NCI-H2196 treated with DMSO at 0.1 percent for 48 hours (cell line): ENCODE results near the gene ATP1A2.
"Not testable (repeated sequence)": the region's sequence is repeated elsewhere in the genome, so short reads cannot be mapped to it uniquely, and the experiment has no call there.

Experiments
- DNase-seq: peaks from one replicate; lab custom pipeline; 2025; ENCODE audit not compliant: unreplicated experiment; lab: John Stamatoyannopoulos, UW

ATP1A2 gene

DNA sequence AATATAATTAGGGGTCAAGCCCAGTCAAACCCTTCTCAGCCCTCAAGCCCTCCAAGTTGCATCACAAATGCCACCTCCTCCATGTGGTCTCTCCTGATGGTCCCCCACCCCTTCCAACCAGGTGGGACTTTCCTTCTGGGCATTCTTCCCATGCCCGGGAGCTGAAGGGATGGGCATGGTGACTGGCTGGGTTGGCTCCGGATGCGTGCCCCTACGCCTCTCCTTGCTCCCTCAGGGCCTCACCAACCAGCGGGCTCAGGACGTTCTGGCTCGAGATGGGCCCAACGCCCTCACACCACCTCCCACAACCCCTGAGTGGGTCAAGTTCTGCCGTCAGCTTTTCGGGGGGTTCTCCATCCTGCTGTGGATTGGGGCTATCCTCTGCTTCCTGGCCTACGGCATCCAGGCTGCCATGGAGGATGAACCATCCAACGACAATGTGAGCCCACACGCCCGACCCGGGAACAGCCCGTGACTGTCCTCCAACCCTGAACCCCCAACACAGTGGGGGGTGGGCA is 7.5 kb downstream of the ATP1A2 start:
- no peak for DNase-seq

DNA sequence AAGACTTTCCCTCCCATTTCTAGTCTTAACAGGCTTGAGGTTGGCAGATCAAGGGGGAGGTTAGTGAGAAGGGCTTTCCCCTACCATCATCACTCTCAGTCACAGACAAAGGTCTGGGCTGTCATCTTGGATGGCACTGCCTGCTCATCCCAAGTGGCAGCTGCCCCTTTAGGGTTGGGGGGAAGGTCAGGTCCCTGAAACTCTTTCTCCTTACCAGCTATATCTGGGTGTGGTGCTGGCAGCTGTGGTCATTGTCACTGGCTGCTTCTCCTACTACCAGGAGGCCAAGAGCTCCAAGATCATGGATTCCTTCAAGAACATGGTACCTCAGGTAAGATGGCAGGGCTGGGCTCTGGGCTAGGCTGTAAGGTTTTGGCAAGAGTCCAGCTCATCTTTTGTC is 8.2 kb downstream of the ATP1A2 start:
- no peak for DNase-seq

GRCh38 chr1:160124705-160125478 is 9.3 kb downstream of the ATP1A2 start:
- DNase-seq: no peak

GRCh38 chr1:160125746-160126145 is 10.2 kb downstream of the ATP1A2 start:
- DNase-seq: no peak

GRCh38 chr1:160126342-160126741 is 10.8 kb downstream of the ATP1A2 start:
- DNase-seq: not testable (repeated sequence)

DNA sequence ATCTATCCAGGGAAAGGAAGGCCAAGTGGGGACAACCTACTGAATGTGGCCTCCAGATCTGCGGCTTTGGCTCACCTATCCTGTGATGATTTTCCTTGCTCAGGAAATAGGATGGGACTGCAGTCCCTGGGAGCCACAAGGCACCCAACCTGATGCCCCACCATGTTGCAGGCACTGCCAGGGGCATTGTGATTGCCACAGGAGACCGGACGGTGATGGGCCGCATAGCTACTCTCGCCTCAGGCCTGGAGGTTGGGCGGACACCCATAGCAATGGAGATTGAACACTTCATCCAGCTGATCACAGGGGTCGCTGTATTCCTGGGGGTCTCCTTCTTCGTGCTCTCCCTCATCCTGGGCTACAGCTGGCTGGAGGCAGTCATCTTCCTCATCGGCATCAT is 11.8 kb downstream of the ATP1A2 start:
- DNase-seq: no peak

GRCh38 chr1:160127865-160128523 is 12.4 kb downstream of the ATP1A2 start:
- no peak for DNase-seq

DNA sequence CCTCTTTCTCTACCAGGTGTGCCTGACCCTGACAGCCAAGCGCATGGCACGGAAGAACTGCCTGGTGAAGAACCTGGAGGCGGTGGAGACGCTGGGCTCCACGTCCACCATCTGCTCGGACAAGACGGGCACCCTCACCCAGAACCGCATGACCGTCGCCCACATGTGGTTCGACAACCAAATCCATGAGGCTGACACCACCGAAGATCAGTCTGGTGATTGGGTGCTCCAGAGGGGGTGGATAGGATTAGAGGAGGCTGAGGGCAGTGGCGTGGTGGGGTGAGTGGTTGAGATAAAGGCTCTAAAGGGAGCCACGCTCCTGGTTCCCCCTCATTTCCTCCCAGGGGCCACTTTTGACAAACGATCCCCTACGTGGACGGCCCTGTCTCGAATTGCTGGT is 13.1 kb downstream of the ATP1A2 start:
- DNase-seq: no peak

- DNase-seq: no peak
These were observed 13.5 kb downstream of the ATP1A2 start for GRCh38 chr1:160129046-160129445.

DNA sequence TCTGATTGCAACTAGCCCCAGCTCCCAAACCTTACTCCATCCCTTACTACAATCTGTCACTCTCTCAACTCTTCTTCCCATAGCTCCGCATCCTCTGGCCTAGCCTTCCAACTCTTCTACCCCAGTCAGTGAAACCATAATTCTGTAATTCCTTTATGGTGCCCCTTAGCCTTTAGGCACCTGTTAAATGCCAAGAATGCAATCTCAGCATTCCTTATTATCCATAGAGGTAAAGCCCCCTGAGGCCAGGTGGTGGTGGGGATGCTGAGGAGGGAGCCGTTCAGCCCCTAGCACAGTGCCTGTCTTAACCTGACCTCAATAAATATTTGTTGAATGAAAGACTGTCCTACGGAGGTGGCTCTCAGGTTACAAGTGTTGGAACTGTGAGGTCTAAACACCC is 14.0 kb downstream of the ATP1A2 start:
- DNase-seq: no peak

DNA sequence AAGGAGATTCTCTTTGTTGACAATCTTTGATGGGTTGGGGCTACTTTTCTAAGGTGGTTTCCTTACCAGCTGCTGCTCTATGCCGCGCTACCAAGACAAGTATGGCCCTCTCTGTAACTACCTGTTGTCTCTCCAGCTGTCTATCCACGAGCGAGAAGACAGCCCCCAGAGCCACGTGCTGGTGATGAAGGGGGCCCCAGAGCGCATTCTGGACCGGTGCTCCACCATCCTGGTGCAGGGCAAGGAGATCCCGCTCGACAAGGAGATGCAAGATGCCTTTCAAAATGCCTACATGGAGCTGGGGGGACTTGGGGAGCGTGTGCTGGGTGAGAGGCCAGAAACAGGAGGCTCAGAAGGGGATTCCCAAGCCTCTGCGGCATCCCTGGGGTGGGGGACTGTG is 14.4 kb downstream of the ATP1A2 start:
- DNase-seq: no peak

DNA sequence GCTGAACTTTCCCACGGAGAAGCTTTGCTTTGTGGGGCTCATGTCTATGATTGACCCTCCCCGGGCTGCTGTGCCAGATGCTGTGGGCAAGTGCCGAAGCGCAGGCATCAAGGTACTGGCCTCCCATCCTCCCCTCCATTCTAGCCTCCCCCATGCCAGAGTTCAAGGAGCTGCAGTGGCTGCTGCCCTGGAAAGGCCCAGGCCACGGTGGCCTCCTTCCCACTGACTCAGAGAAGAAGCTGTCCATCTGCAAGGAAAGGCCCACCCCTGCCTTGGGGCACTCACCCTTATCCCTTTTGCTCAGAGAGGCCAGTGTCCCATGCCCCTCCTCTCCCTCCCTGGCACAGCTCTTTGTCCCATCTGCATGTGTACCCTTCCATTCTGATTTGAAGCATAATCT is 14.9 kb downstream of the ATP1A2 start:
- no peak for DNase-seq

GRCh38 chr1:160130939-160131338 is 15.4 kb downstream of the ATP1A2 start:
- DNase-seq: no peak

GRCh38 chr1:160131803-160132565 is 16.4 kb downstream of the ATP1A2 start:
- DNase-seq: no peak

DNA sequence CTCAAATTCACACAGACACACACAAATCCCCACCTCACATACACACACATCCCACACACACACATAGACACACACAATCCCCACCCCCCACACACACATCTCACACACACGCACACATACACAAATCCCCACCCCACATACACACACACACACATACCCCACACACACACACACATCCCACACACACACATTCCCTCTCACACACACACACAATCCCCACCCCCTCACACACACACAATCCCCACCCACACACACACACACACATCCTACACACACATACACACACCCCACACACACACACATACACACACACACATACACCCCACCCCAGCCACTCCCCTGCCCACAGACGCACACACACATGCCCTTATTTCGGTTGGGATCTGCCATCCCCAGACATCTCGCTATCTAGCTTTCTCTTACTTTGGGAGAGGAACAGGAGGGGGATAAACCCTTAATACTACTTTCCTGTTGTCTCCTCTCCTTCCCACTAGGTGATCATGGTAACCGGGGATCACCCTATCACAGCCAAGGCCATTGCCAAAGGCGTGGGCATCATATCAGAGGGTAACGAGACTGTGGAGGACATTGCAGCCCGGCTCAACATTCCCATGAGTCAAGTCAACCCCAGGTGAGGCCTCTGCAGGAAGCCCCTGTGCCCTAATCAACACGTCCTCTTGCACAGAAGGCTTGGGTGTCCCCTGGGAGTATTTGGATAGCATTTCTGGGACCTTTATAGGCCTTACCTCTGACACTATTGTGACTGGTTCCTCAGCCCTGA is 18.6 kb downstream of the ATP1A2 start:
- DNase-seq: no peak

DNA sequence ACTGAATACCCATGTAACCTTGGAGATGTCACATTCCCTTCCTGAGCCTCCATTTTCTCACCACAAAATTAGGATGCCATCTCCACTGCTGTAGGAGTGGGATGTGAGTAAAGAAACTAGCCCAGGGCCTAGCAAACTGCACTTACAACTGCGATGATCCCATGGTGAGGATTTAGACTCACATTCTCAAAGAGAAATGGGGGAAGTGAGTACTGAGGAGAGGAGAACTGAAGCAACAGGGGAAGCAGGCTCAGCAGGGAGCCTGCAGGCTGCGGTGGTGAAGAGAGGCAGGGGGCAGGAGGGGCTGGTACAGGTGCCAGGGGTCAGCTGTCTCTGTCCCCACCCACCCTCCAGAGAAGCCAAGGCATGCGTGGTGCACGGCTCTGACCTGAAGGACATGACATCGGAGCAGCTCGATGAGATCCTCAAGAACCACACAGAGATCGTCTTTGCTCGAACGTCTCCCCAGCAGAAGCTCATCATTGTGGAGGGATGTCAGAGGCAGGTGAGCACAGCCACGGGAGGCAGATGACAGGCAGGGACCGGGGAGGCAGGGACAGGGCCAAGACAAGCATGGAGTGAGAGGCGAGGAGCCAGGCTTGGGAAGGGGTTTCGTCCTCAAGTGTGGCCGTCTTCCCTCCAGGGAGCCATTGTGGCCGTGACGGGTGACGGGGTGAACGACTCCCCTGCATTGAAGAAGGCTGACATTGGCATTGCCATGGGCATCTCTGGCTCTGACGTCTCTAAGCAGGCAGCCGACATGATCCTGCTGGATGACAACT is 19.4 kb downstream of the ATP1A2 start:
- DNase-seq: no peak

DNA sequence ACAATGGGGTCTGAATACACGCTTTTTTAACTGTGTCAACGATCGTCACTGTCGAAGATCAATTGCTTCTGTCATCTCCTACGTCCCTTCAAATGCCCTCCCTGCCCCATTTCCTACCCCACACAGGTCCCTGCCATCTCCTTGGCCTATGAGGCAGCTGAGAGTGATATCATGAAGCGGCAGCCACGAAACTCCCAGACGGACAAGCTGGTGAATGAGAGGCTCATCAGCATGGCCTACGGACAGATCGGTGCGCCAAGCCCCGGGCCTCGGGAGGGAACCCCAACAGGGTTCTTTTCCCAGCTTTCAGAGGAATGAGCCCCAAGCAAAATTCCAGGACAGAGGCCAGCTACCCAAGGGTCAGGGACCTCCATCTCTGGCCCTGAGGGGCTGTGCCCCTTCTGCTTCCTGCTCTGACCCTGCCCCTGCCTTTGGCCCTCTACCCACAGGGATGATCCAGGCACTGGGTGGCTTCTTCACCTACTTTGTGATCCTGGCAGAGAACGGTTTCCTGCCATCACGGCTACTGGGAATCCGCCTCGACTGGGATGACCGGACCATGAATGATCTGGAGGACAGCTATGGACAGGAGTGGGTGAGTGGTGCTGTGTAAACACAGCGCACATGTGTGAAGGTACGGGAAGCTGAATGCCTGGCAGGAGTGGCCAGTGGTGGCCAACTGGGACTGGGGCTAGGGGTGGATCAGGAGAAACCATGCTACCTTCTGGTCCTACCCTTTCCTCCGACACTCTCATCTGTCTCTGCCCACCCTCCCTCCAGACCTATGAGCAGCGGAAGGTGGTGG is 20.8 kb downstream of the ATP1A2 start:
- DNase-seq: no peak

DNA sequence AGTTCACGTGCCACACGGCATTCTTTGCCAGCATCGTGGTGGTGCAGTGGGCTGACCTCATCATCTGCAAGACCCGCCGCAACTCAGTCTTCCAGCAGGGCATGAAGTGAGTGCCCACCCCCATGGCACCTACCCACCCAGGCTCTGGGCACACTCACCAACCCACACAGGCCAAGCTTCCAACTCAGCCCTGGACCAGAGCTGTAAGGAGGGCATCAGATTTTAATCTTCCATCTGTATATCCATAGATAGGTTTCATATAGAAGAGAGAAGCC is 21.3 kb downstream of the ATP1A2 start:
- no peak for DNase-seq

DNA sequence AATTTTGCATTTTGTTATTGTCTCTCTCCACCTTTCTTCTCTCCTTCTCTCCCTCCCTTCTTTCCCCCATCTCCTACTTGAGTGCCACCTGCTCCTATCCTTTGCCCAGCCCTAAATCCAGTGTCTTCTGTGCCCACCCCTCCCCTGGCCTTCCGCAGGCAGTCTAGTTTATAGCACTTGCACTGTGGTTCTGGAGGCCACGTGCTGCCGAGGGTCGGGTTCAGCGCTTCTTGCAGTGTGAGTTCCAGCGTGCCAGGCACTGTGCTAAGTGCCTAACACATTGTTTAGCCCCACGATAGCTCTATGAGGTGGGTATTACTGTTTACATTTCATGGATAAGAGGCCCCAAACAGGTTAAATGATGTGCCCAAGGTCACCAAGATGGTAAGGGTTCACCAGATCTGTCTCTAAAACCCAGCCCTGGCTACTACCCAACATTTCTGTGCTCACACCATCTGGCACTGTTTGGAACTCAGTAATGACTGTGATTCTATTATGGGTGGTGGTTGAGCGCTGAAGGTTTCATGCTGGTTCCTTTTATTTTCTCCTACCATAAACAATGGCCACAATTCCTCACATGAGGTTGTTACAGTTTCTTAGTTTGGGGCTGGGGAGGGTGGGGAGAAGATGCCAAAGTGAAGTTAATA is 21.8 kb downstream of the ATP1A2 start:
- DNase-seq: no peak
